Body of pancreas (tissue), 4 donors: ENCODE results near the gene ERC2.

Experiments used
- POLR2A ChIP-seq, 3 donors: fragments of 450-650 bp; IDR thresholded peaks; one replicate each; pipeline ENCODE4 v1.6.1; 2016; ENCODE audit warnings: antibody characterized with exemption in 3 of 3, mild to moderate bottlenecking in 2 of 3
- TF ChIP-seq, protein P1 (sequence below), 7 experiments: fragments of 450-650 bp in 4 of 7; fragments of 200-600 bp in 3 of 7; sonication (generic) in 3 of 7; IDR thresholded peaks; one replicate each; pipeline ENCODE4 v1.5.1; 2016 to 2019; ENCODE audit warnings: antibody characterized with exemption in 7 of 7

DNA sequence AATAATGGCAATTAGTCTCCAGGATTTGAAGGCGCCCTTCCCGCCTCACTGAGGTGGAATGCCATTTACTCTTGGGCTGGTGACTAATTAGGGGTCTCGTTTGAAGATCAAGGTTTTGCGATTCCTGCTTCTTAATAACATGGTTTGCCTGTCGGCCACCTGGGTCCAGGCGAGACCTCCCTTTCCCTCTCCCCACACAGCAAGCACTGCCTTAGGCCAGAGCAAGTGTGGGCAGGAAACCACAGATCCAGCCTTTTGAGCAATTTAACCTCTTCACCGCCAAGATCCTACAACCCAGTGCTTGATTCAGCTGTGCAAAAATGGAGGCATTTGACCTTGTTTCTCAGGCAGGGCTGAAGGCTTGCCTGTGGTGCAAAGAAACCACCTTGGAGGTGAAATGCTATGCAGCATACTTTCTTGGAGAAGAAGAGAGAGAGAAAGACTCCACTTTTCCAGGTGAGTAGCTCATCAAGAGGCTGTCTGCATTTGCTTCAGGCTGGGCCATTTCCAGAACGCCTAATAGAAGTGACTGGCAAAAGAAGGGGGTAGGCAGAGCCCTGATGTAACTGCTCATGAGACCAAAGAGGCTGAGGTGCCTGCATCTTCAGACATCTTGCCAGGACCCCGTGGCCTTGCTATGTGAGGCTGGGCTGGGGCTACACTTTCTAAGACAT, 947.1 kb downstream of the ERC2 start:
- TF ChIP-seq, protein P1, sequence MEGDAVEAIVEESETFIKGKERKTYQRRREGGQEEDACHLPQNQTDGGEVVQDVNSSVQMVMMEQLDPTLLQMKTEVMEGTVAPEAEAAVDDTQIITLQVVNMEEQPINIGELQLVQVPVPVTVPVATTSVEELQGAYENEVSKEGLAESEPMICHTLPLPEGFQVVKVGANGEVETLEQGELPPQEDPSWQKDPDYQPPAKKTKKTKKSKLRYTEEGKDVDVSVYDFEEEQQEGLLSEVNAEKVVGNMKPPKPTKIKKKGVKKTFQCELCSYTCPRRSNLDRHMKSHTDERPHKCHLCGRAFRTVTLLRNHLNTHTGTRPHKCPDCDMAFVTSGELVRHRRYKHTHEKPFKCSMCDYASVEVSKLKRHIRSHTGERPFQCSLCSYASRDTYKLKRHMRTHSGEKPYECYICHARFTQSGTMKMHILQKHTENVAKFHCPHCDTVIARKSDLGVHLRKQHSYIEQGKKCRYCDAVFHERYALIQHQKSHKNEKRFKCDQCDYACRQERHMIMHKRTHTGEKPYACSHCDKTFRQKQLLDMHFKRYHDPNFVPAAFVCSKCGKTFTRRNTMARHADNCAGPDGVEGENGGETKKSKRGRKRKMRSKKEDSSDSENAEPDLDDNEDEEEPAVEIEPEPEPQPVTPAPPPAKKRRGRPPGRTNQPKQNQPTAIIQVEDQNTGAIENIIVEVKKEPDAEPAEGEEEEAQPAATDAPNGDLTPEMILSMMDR (IDR thresholded peaks at IDR 0.05) = no peak
- TF ChIP-seq POLR2A (IDR thresholded peaks at IDR 0.05) = no peak
